HG03097 (cell line): ENCODE data around the gene CAPN3.
A peak's percentile ranks its signal among the peaks of the same experiment; 100 is the strongest.

ENCODE experiments used
- ATAC-seq: cut with Tn5 transposase; IDR thresholded peaks from one replicate; pipeline ENCODE4 v1.9.1; 2021; ENCODE audit not compliant: unreplicated experiment, low FRiP score

Gene CAPN3

GRCh38 chr15:42448281-42448680, 89.0 kb downstream of the CAPN3 start:
- no peak for ATAC-seq

GRCh38 chr15:42449770-42450424, 90.6 kb downstream of the CAPN3 start:
- no peak for ATAC-seq

- no peak for ATAC-seq
Measured at GRCh38 chr15:42450425-42450790, 91.1 kb downstream of the CAPN3 start.

- no peak for ATAC-seq
Measured at GRCh38 chr15:42453826-42454225, 94.5 kb downstream of the CAPN3 start.

GRCh38 chr15:42456531-42456930, 97.2 kb downstream of the CAPN3 start:
- no peak for ATAC-seq

GRCh38 chr15:42456971-42457370, 97.7 kb downstream of the CAPN3 start:
- ATAC-seq = no peak

- peak; percentile 55 for ATAC-seq
Measured at GRCh38 chr15:42457445-42458442, 98.4 kb downstream of the CAPN3 start.

GRCh38 chr15:42461261-42461660, 102.0 kb downstream of the CAPN3 start:
- no peak for ATAC-seq
